Measurements from ENCODE around the gene TLR5.

The TLR5 gene

DNA sequence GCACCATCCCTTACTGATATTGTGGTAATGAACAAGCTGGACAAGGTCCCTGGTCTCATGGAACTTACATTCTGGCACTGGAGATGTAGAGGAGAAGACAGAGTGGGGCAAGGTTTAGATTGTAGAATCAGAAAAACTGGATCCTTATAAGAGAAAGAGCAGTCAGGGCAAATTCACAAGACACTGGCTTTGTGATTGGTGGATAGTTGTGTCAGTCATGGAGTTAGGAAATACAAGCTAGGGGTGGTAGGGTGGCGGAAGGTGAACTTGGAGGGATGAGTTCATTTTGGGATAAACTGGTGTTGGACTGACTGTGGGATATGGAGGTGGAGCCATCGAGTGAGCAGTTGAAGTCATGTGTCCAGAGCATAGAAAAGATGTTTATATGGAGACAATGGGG is 3.7 kb upstream of the TLR5 start:
- H3K27me3 ChIP-seq (ENCODE audit: insufficient read depth, low read length) = peaks cover 30% of the 10 kb centered on the region
- H3K9me3 ChIP-seq (ENCODE audit: insufficient read depth, low read depth, low read length) = no peaks in the 10 kb centered on the region
- no peaks in the 10 kb centered on the region for H3K4me1 ChIP-seq (ENCODE audit: insufficient read depth, low read length)
- H3K4me3 ChIP-seq (ENCODE audit: low read length) = no peak overlapping the region
- no peak overlapping the region for H3K27ac ChIP-seq (ENCODE audit: low read length)
- no peaks in the 10 kb centered on the region for H3K36me3 ChIP-seq (ENCODE audit: insufficient read depth, low read depth, low read length)
- no peak overlapping the region for H3K9ac ChIP-seq (ENCODE audit: low read depth, low read length)

DNA sequence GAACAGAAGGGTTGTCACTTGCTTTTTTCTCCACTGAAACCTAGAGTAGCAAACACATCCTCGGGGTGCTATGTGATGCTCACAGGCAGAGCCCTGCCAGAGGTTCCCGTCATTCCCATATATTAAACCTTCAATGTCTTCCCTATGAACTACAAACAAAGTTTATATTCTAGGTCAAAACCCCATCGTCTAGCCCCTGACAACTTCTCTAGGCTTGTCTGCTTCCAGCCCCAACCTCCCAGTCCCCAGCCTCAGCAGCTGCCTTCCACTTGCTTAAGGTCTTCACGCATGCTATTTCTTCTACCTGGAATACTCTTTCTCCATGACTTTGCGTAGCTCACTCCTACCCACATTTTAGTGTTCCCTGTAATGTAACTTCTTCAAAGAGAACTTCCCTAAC is 1.9 kb upstream of the TLR5 start:
- Histone ChIP-seq H3K9me3 (ENCODE audit: insufficient read depth, low read depth, low read length) (no peaks in the 10 kb centered on the region), H3K4me3 (ENCODE audit: low read length) (no peak overlapping the region), H3K36me3 (ENCODE audit: insufficient read depth, low read depth, low read length) (no peaks in the 10 kb centered on the region), H3K9ac (ENCODE audit: low read depth, low read length) (no peak overlapping the region), H3K27me3 (ENCODE audit: insufficient read depth, low read length) (peaks cover 39% of the 10 kb centered on the region), H3K4me1 (ENCODE audit: insufficient read depth, low read length) (no peaks in the 10 kb centered on the region; the same call in 1 of the 2 replicates), H3K27ac (ENCODE audit: low read length) (no peak overlapping the region)

GRCh38 chr1:223144431-223144830 is 1.4 kb upstream of the TLR5 start:
- H3K27ac ChIP-seq (ENCODE audit: low read length) = no peak overlapping the region
- no peak overlapping the region for H3K9ac ChIP-seq (ENCODE audit: low read depth, low read length)

GRCh38 chr1:223143537-223144248 is 645 bp upstream of the TLR5 start:
- Histone ChIP-seq H3K36me3 (ENCODE audit: insufficient read depth, low read depth, low read length) (no peaks in the 10 kb centered on the region), H3K4me3 (ENCODE audit: low read length) (peak overlapping the region; percentile 65), H3K4me1 (ENCODE audit: insufficient read depth, low read length) (no peaks in the 10 kb centered on the region; the same call in 1 of the 2 replicates), H3K9me3 (ENCODE audit: insufficient read depth, low read depth, low read length) (no peaks in the 10 kb centered on the region), H3K9ac (ENCODE audit: low read depth, low read length) (peak overlapping the region; percentile 25; the same call in 1 of the 2 replicates), H3K27me3 (ENCODE audit: insufficient read depth, low read length) (peaks cover 39% of the 10 kb centered on the region), H3K27ac (ENCODE audit: low read length) (no peak overlapping the region)

More at GRCh38 chr1:223144431-223144830, 1.4 kb upstream of the TLR5 start:
- H3K4me3 ChIP-seq (ENCODE audit: low read length) = no peak overlapping the region
- H3K27me3 ChIP-seq (ENCODE audit: insufficient read depth, low read length) = peaks cover 39% of the 10 kb centered on the region
- no peaks in the 10 kb centered on the region for H3K36me3 ChIP-seq (ENCODE audit: insufficient read depth, low read depth, low read length)
- no peaks in the 10 kb centered on the region; the same call in 1 of the 2 replicates for H3K4me1 ChIP-seq (ENCODE audit: insufficient read depth, low read length)
- H3K9me3 ChIP-seq (ENCODE audit: insufficient read depth, low read depth, low read length) = no peaks in the 10 kb centered on the region

- Histone ChIP-seq H3K9ac (ENCODE audit: low read depth, low read length) (no peak overlapping the region), H3K9me3 (ENCODE audit: insufficient read depth, low read depth, low read length) (no peaks in the 10 kb centered on the region), H3K27me3 (ENCODE audit: insufficient read depth, low read length) (peaks cover 39% of the 10 kb centered on the region), H3K4me3 (ENCODE audit: low read length) (peak overlapping the region; percentile 65), H3K4me1 (ENCODE audit: insufficient read depth, low read length) (no peaks in the 10 kb centered on the region; the same call in 1 of the 2 replicates), H3K27ac (ENCODE audit: low read length) (no peak overlapping the region), H3K36me3 (ENCODE audit: insufficient read depth, low read depth, low read length) (no peaks in the 10 kb centered on the region)
Observed at GRCh38 chr1:223142269-223142668, 779 bp downstream of the TLR5 start.

- Histone ChIP-seq H3K27me3 (ENCODE audit: insufficient read depth, low read length) (peaks cover 41% of the 10 kb centered on the region), H3K9me3 (ENCODE audit: insufficient read depth, low read depth, low read length) (no peaks in the 10 kb centered on the region), H3K4me3 (ENCODE audit: low read length) (no peak overlapping the region), H3K4me1 (ENCODE audit: insufficient read depth, low read length) (no peaks in the 10 kb centered on the region; the same call in 1 of the 2 replicates), H3K9ac (ENCODE audit: low read depth, low read length) (no peak overlapping the region), H3K27ac (ENCODE audit: low read length) (no peak overlapping the region), H3K36me3 (ENCODE audit: insufficient read depth, low read depth, low read length) (no peaks in the 10 kb centered on the region)
Observed at GRCh38 chr1:223140611-223141405, 2.2 kb downstream of the TLR5 start.

DNA sequence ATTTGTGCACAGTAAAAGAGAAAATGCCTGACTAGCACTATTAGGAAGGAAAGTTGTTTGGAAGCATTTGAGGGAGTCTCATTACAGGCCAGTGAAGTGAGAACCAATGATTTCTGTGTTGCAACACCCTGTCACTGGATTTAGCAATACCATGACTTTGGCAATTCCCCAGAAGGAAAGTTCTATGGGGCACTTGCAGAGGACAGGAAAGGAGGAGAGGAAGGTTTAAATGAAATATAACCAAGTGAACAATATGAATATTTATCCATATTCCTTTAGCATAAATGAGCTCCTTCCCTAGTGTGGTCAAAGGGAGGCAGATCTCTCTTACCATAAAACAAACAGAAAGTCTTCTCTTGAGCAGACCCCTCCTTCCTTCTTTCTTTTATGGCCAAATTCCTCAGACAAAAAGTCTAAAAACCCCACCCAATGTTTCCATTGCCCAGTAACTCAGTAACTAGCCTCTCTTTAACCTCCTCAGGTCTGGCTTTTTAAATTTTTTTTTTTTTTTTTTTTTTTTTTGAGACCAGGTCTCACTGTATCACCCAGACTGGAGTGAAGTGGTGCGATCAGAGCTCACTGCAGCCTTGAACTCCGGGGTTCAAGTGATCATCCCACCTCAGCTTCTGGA is 5.5 kb downstream of the TLR5 start:
- H3K4me1 ChIP-seq (ENCODE audit: insufficient read depth, low read length) = peaks cover 11% of the 10 kb centered on the region

DNA sequence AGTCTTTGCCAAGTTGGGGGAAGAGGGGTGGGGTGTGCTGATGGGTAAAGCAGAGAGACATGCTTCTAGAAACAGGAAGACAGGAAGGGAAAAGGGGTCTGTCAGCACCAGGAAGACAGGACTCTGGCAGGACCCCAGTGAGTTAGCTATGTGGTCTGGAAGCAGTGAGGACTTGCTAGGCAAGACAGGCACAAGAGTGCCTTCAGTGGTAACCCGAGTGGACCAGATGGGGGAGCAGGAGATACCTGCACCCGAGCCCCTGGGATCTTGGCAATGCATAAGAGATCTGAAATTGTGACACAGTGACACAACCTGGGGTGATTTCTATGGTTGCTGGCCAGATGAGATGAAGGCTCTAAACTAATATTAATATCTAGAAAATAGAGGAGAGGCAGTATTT is 7.0 kb downstream of the TLR5 start:
- H3K27ac ChIP-seq (ENCODE audit: low read length) = no peak overlapping the region
- no peaks in the 10 kb centered on the region for H3K9me3 ChIP-seq (ENCODE audit: insufficient read depth, low read depth, low read length)
- H3K4me1 ChIP-seq (ENCODE audit: insufficient read depth, low read length) = peaks cover 11% of the 10 kb centered on the region
- no peak overlapping the region for H3K4me3 ChIP-seq (ENCODE audit: low read length)
- peaks cover 49% of the 10 kb centered on the region for H3K27me3 ChIP-seq (ENCODE audit: insufficient read depth, low read length)
- H3K36me3 ChIP-seq (ENCODE audit: insufficient read depth, low read depth, low read length) = no peaks in the 10 kb centered on the region
- H3K9ac ChIP-seq (ENCODE audit: low read depth, low read length) = no peak overlapping the region

More for the DNA sequence above, 5.5 kb downstream of the TLR5 start:
- H3K9ac ChIP-seq (ENCODE audit: low read depth, low read length) = no peak overlapping the region
- H3K36me3 ChIP-seq (ENCODE audit: insufficient read depth, low read depth, low read length) = no peaks in the 10 kb centered on the region
- H3K27me3 ChIP-seq (ENCODE audit: insufficient read depth, low read length) = peaks cover 49% of the 10 kb centered on the region
- no peak overlapping the region for H3K27ac ChIP-seq (ENCODE audit: low read length)
- H3K9me3 ChIP-seq (ENCODE audit: insufficient read depth, low read depth, low read length) = no peaks in the 10 kb centered on the region
- no peak overlapping the region for H3K4me3 ChIP-seq (ENCODE audit: low read length)

DNA sequence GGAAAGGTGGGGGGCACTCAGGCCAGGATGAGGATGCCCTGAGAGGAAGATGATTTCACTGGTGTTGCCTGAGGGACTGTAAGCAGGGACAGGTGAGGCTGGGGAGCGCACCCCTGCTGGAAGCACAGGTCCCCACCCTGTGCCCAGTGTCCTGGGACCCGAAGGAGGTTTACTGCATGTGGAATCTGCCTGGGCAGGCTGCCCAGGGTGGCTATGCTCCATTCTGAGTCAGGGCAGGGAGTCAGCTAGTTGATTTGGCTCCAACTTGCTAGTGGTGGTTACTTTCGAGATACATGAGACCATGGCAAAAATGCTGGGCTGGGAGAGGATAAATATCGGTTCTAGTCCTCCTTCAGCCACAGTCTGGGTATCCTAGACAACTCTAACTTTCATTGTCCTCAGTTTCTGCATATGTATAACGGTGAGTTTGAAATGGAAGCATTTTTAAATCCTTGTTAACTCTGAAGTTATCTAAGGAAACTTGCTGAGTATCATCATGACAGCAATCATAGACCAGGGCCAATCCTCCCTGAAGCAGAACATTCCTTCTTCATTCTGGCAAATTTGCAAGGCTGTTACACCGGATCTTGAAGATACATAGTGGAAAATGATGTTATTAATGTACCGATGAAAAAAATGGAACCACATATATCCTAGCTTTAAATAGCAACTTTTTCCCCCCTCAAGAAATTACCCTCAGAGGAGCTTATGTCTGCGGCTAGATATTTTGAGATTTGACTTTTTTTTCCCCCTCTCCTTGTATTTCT is 7.7 kb downstream of the TLR5 start:
- Histone ChIP-seq H3K27me3 (ENCODE audit: insufficient read depth, low read length) (peaks cover 50% of the 10 kb centered on the region), H3K27ac (ENCODE audit: low read length) (no peak overlapping the region), H3K4me1 (ENCODE audit: insufficient read depth, low read length) (peaks cover 11% of the 10 kb centered on the region), H3K4me3 (ENCODE audit: low read length) (no peak overlapping the region), H3K9ac (ENCODE audit: low read depth, low read length) (peak overlapping the region; percentile 38; the same call in 1 of the 2 replicates), H3K9me3 (ENCODE audit: insufficient read depth, low read depth, low read length) (no peaks in the 10 kb centered on the region), H3K36me3 (ENCODE audit: insufficient read depth, low read depth, low read length) (no peaks in the 10 kb centered on the region)

- Histone ChIP-seq H3K9ac (ENCODE audit: low read depth, low read length) (peak overlapping the region; percentile 38; the same call in 1 of the 2 replicates), H3K4me3 (ENCODE audit: low read length) (peak overlapping the region; percentile 70), H3K36me3 (ENCODE audit: insufficient read depth, low read depth, low read length) (no peaks in the 10 kb centered on the region), H3K27me3 (ENCODE audit: insufficient read depth, low read length) (peaks cover 62% of the 10 kb centered on the region), H3K27ac (ENCODE audit: low read length) (no peak overlapping the region), H3K4me1 (ENCODE audit: insufficient read depth, low read length) (peaks cover 17% of the 10 kb centered on the region), H3K9me3 (ENCODE audit: insufficient read depth, low read depth, low read length) (no peaks in the 10 kb centered on the region)
Observed at GRCh38 chr1:223133824-223134435, 9.1 kb downstream of the TLR5 start.

All from iPS-20b (cell line).